Peyer's patch (tissue), 4 donors: Measurements from ENCODE around the gene ANXA5.

Experiments
- POLR2A ChIP-seq, 2 donors: fragments of 450-650 bp; IDR thresholded peaks; one replicate each; pipeline ENCODE4 v1.5.1; 2017; ENCODE audit warnings: antibody characterized with exemption in 2 of 2, mild to moderate bottlenecking in 2 of 2, moderate library complexity in 2 of 2
- TF ChIP-seq, protein P1 (sequence below), 6 experiments: fragments of 450-650 bp in 4 of 6; fragments of 200-600 bp in 2 of 6; sonication (generic) in 1 of 6; IDR thresholded peaks; one replicate each; pipeline ENCODE4 v1.5.1; 2017 to 2019; ENCODE audit warnings: antibody characterized with exemption in 6 of 6, mild to moderate bottlenecking in 3 of 6, moderate library complexity in 1 of 6

DNA sequence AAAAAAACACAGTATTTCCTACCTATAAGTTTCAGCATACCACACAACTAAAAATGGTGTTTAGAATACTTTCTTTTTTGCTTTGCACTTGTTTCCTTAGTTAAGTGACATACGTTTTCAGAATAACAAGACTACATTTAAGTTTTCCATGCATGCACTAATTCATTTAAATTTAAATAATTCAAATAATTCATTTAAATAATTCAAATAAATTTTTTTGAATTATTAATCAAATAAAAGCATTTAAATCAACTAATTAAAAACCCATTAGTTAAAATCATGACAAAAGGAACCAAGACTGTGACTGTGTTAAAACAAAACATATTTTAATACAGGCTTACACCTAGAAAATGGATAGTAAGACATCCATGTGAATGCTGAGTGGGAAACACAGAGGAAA is 12.8 kb downstream of the ANXA5 start:
- TF ChIP-seq, protein P1, sequence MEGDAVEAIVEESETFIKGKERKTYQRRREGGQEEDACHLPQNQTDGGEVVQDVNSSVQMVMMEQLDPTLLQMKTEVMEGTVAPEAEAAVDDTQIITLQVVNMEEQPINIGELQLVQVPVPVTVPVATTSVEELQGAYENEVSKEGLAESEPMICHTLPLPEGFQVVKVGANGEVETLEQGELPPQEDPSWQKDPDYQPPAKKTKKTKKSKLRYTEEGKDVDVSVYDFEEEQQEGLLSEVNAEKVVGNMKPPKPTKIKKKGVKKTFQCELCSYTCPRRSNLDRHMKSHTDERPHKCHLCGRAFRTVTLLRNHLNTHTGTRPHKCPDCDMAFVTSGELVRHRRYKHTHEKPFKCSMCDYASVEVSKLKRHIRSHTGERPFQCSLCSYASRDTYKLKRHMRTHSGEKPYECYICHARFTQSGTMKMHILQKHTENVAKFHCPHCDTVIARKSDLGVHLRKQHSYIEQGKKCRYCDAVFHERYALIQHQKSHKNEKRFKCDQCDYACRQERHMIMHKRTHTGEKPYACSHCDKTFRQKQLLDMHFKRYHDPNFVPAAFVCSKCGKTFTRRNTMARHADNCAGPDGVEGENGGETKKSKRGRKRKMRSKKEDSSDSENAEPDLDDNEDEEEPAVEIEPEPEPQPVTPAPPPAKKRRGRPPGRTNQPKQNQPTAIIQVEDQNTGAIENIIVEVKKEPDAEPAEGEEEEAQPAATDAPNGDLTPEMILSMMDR (IDR thresholded peaks at IDR 0.05), result no peak
- TF ChIP-seq POLR2A (IDR thresholded peaks at IDR 0.05), result no peak
